Neural cell (in vitro differentiated cells): Measurements from ENCODE around the gene MYCT1. TPM values are rescaled to one million over a fixed set of nuclear protein-coding genes. Genes with fewer than 3 reads are reported as not detected.

Experiments used
- H2AFZ ChIP-seq: fragments of 200-600, 300-800 bp; sonication (generic), shearing (Covaris generic); 2 replicates; pipeline ENCODE4 v1.6.0; 2014; ENCODE audit warnings: low read depth, mild to moderate bottlenecking, antibody characterized with exemption, low read length, moderate library complexity
- H3F3A ChIP-seq: fragments of 200-600 bp; shearing (Covaris generic); 2 replicates; pipeline ENCODE4 v1.6.1; 2016; ENCODE audit warnings: mild to moderate bottlenecking, moderate library complexity, mixed read lengths, antibody characterized with exemption, low read length; ENCODE audit not compliant: insufficient read depth, poor library complexity, severe bottlenecking
- H3K27ac ChIP-seq: fragments of 200-600, 300-800 bp; sonication (generic), shearing (Covaris generic); 2 replicates; pipeline ENCODE4 v1.5.1; 2014; ENCODE audit warnings: mild to moderate bottlenecking, low read length, moderate library complexity
- H3K27me3 ChIP-seq: fragments of 300-800, 200-600 bp; sonication (generic), shearing (Covaris generic); 2 replicates; pipeline ENCODE4 v1.6.0; 2014; ENCODE audit warnings: mild to moderate bottlenecking, low read depth, low read length, moderate library complexity; ENCODE audit not compliant: insufficient read depth
- H3K36me3 ChIP-seq: fragments of 300-800, 200-600 bp; sonication (generic), shearing (Covaris generic); 2 replicates; pipeline ENCODE4 v1.5.1; 2014; ENCODE audit warnings: mild to moderate bottlenecking, antibody characterized with exemption, low read length, moderate library complexity; ENCODE audit not compliant: insufficient read depth
- H3K4me2 ChIP-seq: fragments of 300-800, 200-600 bp; sonication (generic), shearing (Covaris generic); 2 replicates; pipeline ENCODE4 v1.6.0; 2014; ENCODE audit warnings: mild to moderate bottlenecking, low read length
- H3K4me3 ChIP-seq: fragments of 300-800, 200-600 bp; sonication (generic), shearing (Covaris generic); 2 replicates; pipeline ENCODE4 v1.5.1; 2014; ENCODE audit warnings: mild to moderate bottlenecking, low read length, moderate library complexity
- H3K79me2 ChIP-seq: fragments of 200-600 bp; shearing (Covaris generic); replicated peaks from 2 replicates; pipeline ENCODE4 v1.6.0; 2014; ENCODE audit warnings: mild to moderate bottlenecking, low read length, moderate library complexity; ENCODE audit not compliant: insufficient read depth
- H3K9ac ChIP-seq: fragments of 300-800, 200-600 bp; sonication (generic), shearing (Covaris generic); 2 replicates; pipeline ENCODE4 v1.6.1; 2016; ENCODE audit warnings: mild to moderate bottlenecking, low read length, mixed read lengths
- H3K9me2 ChIP-seq: fragments of 200-600 bp; shearing (Covaris generic); 2 replicates; pipeline ENCODE4 v1.6.1; 2016; ENCODE audit warnings: mild to moderate bottlenecking, low read length, mixed read lengths; ENCODE audit not compliant: insufficient read depth
- H3K9me3 ChIP-seq: fragments of 200-600, 300-800 bp; sonication (generic), shearing (Covaris generic); 2 replicates; pipeline ENCODE4 v1.6.1; 2016; ENCODE audit warnings: mild to moderate bottlenecking, mixed run types, low read length, moderate library complexity, mixed read lengths
- H4K20me1 ChIP-seq: fragments of 200-600 bp; shearing (Covaris generic); 2 replicates; pipeline ENCODE4 v1.6.1; 2016; ENCODE audit warnings: mild to moderate bottlenecking, mixed run types; ENCODE audit not compliant: insufficient read depth
- EP300 ChIP-seq: fragments of 450-650 bp; conservative IDR thresholded peaks from 2 replicates; pipeline ENCODE4 v1.6.1; 2014; ENCODE audit warnings: antibody characterized with exemption, mild to moderate bottlenecking, moderate library complexity; ENCODE audit not compliant: poor library complexity, severe bottlenecking
- EZH2 ChIP-seq: fragments of 200-600, 300-800 bp; shearing (Covaris generic), sonication (generic); IDR thresholded peaks from 2 replicates; pipeline ENCODE4 v1.6.1; 2014; ENCODE audit warnings: antibody characterized with exemption, low read length, borderline replicate concordance, mild to moderate bottlenecking; ENCODE audit not compliant: insufficient read depth, poor library complexity, severe bottlenecking
- MXI1 ChIP-seq: fragments of 450-650 bp; conservative IDR thresholded peaks from 2 replicates; pipeline ENCODE4 v1.6.1; 2014; ENCODE audit warnings: antibody characterized with exemption, mild to moderate bottlenecking; ENCODE audit not compliant: poor library complexity, severe bottlenecking
- POLR2AphosphoS5 ChIP-seq: IDR thresholded peaks from 2 replicates; pipeline ENCODE4 v1.6.1; 2012
- RAD21 ChIP-seq: fragments of 450-650 bp; conservative IDR thresholded peaks from 2 replicates; pipeline ENCODE4 v1.6.1; 2014; ENCODE audit warnings: antibody characterized with exemption, mild to moderate bottlenecking, moderate library complexity
- SMC3 ChIP-seq: fragments of 450-650 bp; conservative IDR thresholded peaks from 2 replicates; pipeline ENCODE4 v1.6.1; 2014; ENCODE audit warnings: antibody characterized with exemption, mild to moderate bottlenecking, moderate library complexity; ENCODE audit not compliant: poor library complexity
- TAF1 ChIP-seq: IDR thresholded peaks from 2 replicates; pipeline ENCODE4 v1.6.1; 2012; ENCODE audit warnings: low read depth
- polyA plus RNA-seq: library from polyadenylated mRNA; depleted of rRNA; stranded (reverse); fragments of >200 nt; gene quantifications from 2 replicates; pipeline ENCODE4 v1.2.3, GENCODE V29; 2014
- TF ChIP-seq, protein P1 (sequence below): IDR thresholded peaks from 2 replicates; pipeline ENCODE4 v1.6.1; 2012; ENCODE audit warnings: borderline replicate concordance
- TF ChIP-seq, protein P2 (sequence below): fragments of 450-650 bp; IDR thresholded peaks from 2 replicates; pipeline ENCODE4 v1.5.1; 2014; ENCODE audit warnings: antibody characterized with exemption, mild to moderate bottlenecking, moderate library complexity; ENCODE audit not compliant: poor library complexity, severe bottlenecking

MYCT1 gene
- polyA plus RNA-seq, 1 donor from 2014 or later, result not detected

DNA sequence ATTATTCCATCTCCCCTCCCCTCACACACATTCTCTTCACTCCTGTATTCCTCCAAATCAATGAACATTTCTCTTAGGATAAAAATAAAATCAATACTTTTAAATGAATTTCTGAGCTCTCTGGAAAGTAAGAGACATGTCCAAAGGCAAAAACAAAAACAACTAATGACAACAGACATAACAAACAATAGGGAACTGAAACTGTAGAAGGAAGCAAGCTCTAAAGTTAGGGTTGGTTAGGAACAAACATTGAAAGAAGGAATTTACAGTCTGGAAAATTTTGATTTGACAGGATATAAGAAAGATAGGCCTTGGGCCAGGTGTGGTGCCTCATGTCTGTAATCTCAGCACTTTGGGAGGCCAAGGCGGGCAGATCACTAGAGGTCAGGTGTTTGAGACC lies 17.5 kb upstream of the MYCT1 start:
- Histone ChIP-seq H3K9me3 (no peaks in the 10 kb centered on the region), H3F3A (no peaks in the 10 kb centered on the region), H3K4me3 (no peak overlapping the region), H4K20me1 (no peaks in the 10 kb centered on the region), H3K27me3 (no peaks in the 10 kb centered on the region), H3K79me2 (no peaks in the 10 kb centered on the region), H3K27ac (no peak overlapping the region), H2AFZ (no peak overlapping the region), H3K9me2 (no peaks in the 10 kb centered on the region), H3K4me2 (no peak overlapping the region), H3K9ac (no peak overlapping the region), H3K36me3 (no peaks in the 10 kb centered on the region)
- TF ChIP-seq EP300 (no peak), SMC3 (no peak)

DNA sequence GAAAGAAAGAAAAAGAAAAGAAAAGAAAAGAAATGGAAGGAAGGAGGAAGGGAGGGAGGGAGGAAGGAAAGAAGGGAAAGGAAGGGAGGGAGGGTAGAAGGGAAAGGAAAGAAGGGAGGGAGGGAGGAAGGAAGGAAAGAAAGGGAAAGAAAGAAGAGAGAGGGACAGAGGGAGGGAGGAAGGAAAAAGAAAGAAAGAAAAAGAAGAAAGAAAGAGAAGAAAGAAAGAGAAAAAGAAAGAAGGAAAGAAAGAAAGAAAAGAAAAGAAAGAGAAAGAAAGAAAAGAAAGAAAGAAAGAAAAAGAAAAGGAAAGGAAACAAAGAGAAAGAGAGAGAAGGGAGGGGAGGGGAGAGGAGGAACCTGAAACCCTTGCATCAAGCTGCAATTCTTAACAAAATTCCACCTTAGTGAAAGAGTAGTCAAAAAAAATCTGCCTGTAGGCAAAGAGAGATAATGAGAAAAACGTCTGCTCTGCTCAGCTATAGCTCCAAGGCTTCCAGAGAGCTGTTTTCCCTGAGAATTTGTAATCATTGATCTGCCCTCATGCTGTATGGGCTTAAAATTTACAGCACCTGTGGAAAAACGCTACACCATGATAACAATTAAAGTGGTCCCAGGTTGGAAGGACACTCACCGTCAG lies 16.7 kb upstream of the MYCT1 start:
- Histone ChIP-seq H3K36me3 (no peaks in the 10 kb centered on the region), H3K27me3 (no peaks in the 10 kb centered on the region), H3K79me2 (no peaks in the 10 kb centered on the region), H3K9me3 (no peaks in the 10 kb centered on the region), H3K27ac (no peak overlapping the region), H3K9me2 (no peaks in the 10 kb centered on the region), H3K4me2 (no peak overlapping the region), H3K9ac (no peak overlapping the region), H3F3A (no peaks in the 10 kb centered on the region), H3K4me3 (no peak overlapping the region), H4K20me1 (no peaks in the 10 kb centered on the region), H2AFZ (no peak overlapping the region)
- TF ChIP-seq EZH2 (no peak), TAF1 (no peak), POLR2AphosphoS5 (no peak), SMC3 (no peak), MXI1 (no peak), RAD21 (no peak), EP300 (no peak)
- TF ChIP-seq, protein P1, sequence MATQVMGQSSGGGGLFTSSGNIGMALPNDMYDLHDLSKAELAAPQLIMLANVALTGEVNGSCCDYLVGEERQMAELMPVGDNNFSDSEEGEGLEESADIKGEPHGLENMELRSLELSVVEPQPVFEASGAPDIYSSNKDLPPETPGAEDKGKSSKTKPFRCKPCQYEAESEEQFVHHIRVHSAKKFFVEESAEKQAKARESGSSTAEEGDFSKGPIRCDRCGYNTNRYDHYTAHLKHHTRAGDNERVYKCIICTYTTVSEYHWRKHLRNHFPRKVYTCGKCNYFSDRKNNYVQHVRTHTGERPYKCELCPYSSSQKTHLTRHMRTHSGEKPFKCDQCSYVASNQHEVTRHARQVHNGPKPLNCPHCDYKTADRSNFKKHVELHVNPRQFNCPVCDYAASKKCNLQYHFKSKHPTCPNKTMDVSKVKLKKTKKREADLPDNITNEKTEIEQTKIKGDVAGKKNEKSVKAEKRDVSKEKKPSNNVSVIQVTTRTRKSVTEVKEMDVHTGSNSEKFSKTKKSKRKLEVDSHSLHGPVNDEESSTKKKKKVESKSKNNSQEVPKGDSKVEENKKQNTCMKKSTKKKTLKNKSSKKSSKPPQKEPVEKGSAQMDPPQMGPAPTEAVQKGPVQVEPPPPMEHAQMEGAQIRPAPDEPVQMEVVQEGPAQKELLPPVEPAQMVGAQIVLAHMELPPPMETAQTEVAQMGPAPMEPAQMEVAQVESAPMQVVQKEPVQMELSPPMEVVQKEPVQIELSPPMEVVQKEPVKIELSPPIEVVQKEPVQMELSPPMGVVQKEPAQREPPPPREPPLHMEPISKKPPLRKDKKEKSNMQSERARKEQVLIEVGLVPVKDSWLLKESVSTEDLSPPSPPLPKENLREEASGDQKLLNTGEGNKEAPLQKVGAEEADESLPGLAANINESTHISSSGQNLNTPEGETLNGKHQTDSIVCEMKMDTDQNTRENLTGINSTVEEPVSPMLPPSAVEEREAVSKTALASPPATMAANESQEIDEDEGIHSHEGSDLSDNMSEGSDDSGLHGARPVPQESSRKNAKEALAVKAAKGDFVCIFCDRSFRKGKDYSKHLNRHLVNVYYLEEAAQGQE, result no peak
- TF ChIP-seq, protein P2, sequence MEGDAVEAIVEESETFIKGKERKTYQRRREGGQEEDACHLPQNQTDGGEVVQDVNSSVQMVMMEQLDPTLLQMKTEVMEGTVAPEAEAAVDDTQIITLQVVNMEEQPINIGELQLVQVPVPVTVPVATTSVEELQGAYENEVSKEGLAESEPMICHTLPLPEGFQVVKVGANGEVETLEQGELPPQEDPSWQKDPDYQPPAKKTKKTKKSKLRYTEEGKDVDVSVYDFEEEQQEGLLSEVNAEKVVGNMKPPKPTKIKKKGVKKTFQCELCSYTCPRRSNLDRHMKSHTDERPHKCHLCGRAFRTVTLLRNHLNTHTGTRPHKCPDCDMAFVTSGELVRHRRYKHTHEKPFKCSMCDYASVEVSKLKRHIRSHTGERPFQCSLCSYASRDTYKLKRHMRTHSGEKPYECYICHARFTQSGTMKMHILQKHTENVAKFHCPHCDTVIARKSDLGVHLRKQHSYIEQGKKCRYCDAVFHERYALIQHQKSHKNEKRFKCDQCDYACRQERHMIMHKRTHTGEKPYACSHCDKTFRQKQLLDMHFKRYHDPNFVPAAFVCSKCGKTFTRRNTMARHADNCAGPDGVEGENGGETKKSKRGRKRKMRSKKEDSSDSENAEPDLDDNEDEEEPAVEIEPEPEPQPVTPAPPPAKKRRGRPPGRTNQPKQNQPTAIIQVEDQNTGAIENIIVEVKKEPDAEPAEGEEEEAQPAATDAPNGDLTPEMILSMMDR, result no peak
